Caco-2 (cell line): ENCODE measurements around the gene KDM5C. TPM values are rescaled to one million over a fixed set of nuclear protein-coding genes. Genes with fewer than 3 reads are reported as not detected.

Experiments used
- BruUV-seq: library from RNA; stranded (reverse); fragments of 400-500 nt; replicated peaks from 2 replicates; lab custom pipeline; 2021; lab: Mats Ljungman, UMichigan
- CTCF ChIA-PET: fragments of 300-600 bp; sonication (Branson Sonifier 250); formaldehyde crosslinking; loops from one replicate; lab custom pipeline; 2022; ENCODE audit warnings: antibody characterized with exemption; lab: Charles Lee
- POLR2A ChIA-PET: fragments of 300-600 bp; sonication (Branson Sonifier 250); formaldehyde crosslinking; loops from one replicate; lab custom pipeline; 2022; ENCODE audit warnings: antibody characterized with exemption; lab: Charles Lee
- DNase-seq, 2 experiments: peaks; one replicate each; pipeline versions ENCODE4 v3.0.0 to v3.0.0-alpha.2; 2020 to 2022
- H3K27me3 ChIP-seq: replicated peaks from 2 replicates; pipeline ENCODE4 v1.6.0; 2011; ENCODE audit warnings: low read length; ENCODE audit not compliant: control insufficient read depth, insufficient read depth
- H3K36me3 ChIP-seq: 2 replicates; pipeline ENCODE4 v1.5.1; 2011; ENCODE audit warnings: low read length; ENCODE audit not compliant: control insufficient read depth, insufficient read depth
- H3K4me1 ChIP-seq: fragments of 250-450 bp; sonication (Bioruptor Pico); 2 replicates; pipeline ENCODE4 v1.5.1; 2020; ENCODE audit warnings: mild to moderate bottlenecking
- H3K4me3 ChIP-seq: 2 replicates; pipeline ENCODE4 v1.5.1; 2011; ENCODE audit warnings: low read depth, mild to moderate bottlenecking, control low read depth, low read length
- H3K9me3 ChIP-seq: fragments of 250-450 bp; sonication (Bioruptor Pico); 2 replicates; pipeline ENCODE4 v1.5.1; 2020; ENCODE audit warnings: mild to moderate bottlenecking, moderate library complexity
- H3K27ac Mint-ChIP-seq: one replicate; pipeline ENCODE4 v1.8.0; 2022; ENCODE audit warnings: mixed read lengths; ENCODE audit not compliant: unreplicated experiment
- H3K27me3 Mint-ChIP-seq: one replicate; pipeline ENCODE4 v1.8.0; 2022; ENCODE audit warnings: mixed read lengths; ENCODE audit not compliant: insufficient read depth, unreplicated experiment
- H3K36me3 Mint-ChIP-seq: one replicate; pipeline ENCODE4 v1.8.0; 2022; ENCODE audit warnings: mild to moderate bottlenecking, mixed read lengths; ENCODE audit not compliant: insufficient read depth, unreplicated experiment
- H3K4me1 Mint-ChIP-seq: one replicate; pipeline ENCODE4 v1.8.0; 2022; ENCODE audit warnings: low read depth, mixed read lengths; ENCODE audit not compliant: unreplicated experiment
- H3K4me3 Mint-ChIP-seq: one replicate; pipeline ENCODE4 v1.8.0; 2022; ENCODE audit warnings: mild to moderate bottlenecking, moderate library complexity, mixed read lengths; ENCODE audit not compliant: unreplicated experiment
- H3K9me3 Mint-ChIP-seq: one replicate; pipeline ENCODE4 v1.8.0; 2022; ENCODE audit warnings: mixed read lengths; ENCODE audit not compliant: unreplicated experiment
- intact Hi-C: fragments of 100-400 bp; cut with micrococcal nuclease; formaldehyde crosslinking; loops from one replicate; pipeline ENCODE4 v1.10.0; 2022; ENCODE audit not compliant: unreplicated experiment
- total RNA-seq: library from RNA; stranded (reverse); gene quantifications from 2 replicates; pipeline ENCODE4 v1.2.3, GENCODE V29; 2022
- TF ChIP-seq, protein P1 (sequence below), 2 experiments: fragments of 200-600 bp in 1 of 2; IDR thresholded peaks; 1 replicate in 1 of 2; 2 replicates in 1 of 2; pipeline versions ENCODE4 v1.5.1 to v1.8.0; 2011 to 2022; ENCODE audit warnings: antibody characterized with exemption in 1 of 2, control low read depth in 1 of 2, inconsistent platforms in 1 of 2, low read depth in 1 of 2, low read length in 1 of 2, mild to moderate bottlenecking in 1 of 2, moderate library complexity in 1 of 2; ENCODE audit not compliant: insufficient read depth in 1 of 2, severe bottlenecking in 1 of 2, unreplicated experiment in 1 of 2

Gene KDM5C
- total RNA-seq, 1 experiment from 2014 or later, result 84.5 TPM

DNA sequence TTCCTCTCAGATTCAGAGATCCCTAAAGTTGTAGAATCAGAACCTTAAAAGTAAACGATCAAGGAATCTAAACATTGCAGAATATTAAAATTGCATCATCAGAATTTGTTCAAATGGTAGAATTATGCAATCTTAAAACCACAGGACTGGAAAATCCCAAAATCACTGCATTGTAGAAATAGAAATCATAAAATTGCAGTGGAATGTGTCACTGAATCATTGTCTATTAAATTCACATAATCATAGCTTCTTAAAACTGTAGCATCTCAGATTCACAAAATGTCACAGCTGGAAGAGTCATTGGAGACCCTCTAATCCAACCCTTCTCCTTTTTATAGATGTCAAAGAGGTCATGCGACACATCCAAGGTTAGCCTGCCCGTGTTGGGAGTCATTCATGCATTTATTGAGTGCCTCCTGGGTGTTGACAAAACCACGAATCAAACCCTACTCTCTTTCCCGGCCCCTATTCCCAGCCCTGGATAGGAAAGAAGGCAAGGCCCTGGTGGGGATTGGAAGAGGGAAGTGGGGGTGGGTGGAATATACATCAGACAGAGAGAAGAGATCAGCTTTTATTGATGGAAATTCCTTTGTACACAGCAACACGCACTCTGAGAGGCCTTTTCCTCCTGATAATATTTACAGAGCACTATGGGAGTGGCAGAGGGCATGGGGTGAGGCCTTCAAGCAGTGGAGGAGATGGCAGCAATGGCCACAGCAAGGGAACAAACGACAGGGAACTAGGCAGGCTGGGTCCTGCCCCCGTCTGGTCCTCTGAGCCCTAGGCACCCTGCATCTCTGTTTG is 41.0 kb upstream of the KDM5C start:
- Histone ChIP-seq H3K4me3 (no peak overlapping the region), H3K27me3 (no peaks in the 10 kb centered on the region), H3K36me3 (no peaks in the 10 kb centered on the region), H3K9me3 (no peaks in the 10 kb centered on the region), H3K4me1 (no peaks in the 10 kb centered on the region)
- Mint-ChIP-seq H3K27me3 (peaks cover 3% of the 10 kb centered on the region), H3K9me3 (no peaks in the 10 kb centered on the region), H3K27ac (no peak overlapping the region), H3K4me3 (no peak overlapping the region), H3K36me3 (no peaks in the 10 kb centered on the region), H3K4me1 (peaks cover 6% of the 10 kb centered on the region)
- TF ChIP-seq, protein P1, sequence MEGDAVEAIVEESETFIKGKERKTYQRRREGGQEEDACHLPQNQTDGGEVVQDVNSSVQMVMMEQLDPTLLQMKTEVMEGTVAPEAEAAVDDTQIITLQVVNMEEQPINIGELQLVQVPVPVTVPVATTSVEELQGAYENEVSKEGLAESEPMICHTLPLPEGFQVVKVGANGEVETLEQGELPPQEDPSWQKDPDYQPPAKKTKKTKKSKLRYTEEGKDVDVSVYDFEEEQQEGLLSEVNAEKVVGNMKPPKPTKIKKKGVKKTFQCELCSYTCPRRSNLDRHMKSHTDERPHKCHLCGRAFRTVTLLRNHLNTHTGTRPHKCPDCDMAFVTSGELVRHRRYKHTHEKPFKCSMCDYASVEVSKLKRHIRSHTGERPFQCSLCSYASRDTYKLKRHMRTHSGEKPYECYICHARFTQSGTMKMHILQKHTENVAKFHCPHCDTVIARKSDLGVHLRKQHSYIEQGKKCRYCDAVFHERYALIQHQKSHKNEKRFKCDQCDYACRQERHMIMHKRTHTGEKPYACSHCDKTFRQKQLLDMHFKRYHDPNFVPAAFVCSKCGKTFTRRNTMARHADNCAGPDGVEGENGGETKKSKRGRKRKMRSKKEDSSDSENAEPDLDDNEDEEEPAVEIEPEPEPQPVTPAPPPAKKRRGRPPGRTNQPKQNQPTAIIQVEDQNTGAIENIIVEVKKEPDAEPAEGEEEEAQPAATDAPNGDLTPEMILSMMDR (IDR thresholded peaks at IDR 0.05; ENCODE audit: insufficient read depth in 1 of 2, low read depth in 1 of 2, low read length in 1 of 2, severe bottlenecking in 1 of 2, unreplicated experiment in 1 of 2), result no peak
- BruUV-seq, result no TSS peak
- ChIA-PET POLR2A (no interaction called here), CTCF (no interaction called here)
- no peak for DNase-seq
- intact Hi-C loops, result no loop called here

DNA sequence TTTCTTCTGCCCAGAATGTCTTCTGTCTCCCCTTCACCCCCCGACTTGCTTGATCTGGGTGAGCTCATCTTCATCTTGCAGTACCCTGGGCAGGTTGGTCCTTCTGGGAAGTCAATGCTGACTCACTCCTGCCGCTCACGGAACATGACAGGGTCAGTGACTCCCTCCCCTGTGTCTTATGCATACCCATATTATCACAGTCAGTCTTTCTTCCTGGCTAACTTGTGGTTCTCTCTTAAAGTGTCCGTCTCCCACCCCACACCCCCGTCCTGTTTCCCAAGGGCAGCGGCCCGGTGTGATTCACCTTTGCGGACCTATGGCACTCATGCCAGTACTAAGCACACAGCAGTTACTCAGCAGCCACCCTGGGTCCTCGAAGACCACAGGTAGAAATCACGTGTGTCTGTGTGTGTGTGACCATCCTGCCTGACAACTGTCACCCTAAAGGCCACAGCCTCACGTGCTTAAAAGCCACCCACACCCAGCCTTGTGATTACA is 38.6 kb upstream of the KDM5C start:
- H3K36me3 Mint-ChIP-seq, result no peaks in the 10 kb centered on the region
- H3K27ac Mint-ChIP-seq, result no peak overlapping the region
- POLR2A ChIA-PET, result no interaction called here

DNA sequence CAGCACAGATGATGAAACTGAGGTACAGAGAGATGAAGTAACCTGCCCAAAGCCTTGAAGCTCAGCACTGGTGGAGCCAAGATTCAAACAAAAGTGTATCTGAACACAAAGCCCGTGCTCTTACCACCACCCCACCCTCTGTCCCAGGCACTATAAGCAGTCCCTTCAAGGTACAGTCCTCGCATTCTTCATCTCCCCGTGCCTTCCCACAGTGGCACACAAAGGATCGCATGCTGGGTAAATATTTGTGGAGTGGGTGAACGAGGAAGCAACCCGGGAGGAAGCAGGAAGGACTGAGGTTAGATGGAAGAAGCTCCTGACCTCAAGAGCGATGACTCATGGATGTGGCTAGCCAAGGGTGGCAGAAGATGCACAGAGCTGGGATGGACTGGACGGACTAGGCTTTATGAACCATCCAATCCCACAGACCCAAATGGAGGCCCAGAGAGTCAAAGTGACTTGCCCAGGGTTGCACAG is 37.9 kb upstream of the KDM5C start:
- Histone ChIP-seq H3K27me3 (no peaks in the 10 kb centered on the region), H3K4me3 (no peak overlapping the region), H3K9me3 (no peaks in the 10 kb centered on the region), H3K36me3 (no peaks in the 10 kb centered on the region), H3K4me1 (no peaks in the 10 kb centered on the region)
- intact Hi-C loops, result no loop called here
- H3K27ac Mint-ChIP-seq, result no peak overlapping the region
- no peaks in the 10 kb centered on the region for H3K36me3 Mint-ChIP-seq
- H3K9me3 Mint-ChIP-seq, result no peaks in the 10 kb centered on the region
- H3K27me3 Mint-ChIP-seq, result peaks cover 6% of the 10 kb centered on the region
- BruUV-seq, result no TSS peak
- ChIA-PET CTCF (no interaction called here), POLR2A (no interaction called here)
- H3K4me1 Mint-ChIP-seq, result peaks cover 6% of the 10 kb centered on the region
- no peak for DNase-seq
- no peak overlapping the region for H3K4me3 Mint-ChIP-seq
- TF ChIP-seq, protein P1 (IDR thresholded peaks at IDR 0.05; ENCODE audit: insufficient read depth in 1 of 2, low read depth in 1 of 2, low read length in 1 of 2, severe bottlenecking in 1 of 2, unreplicated experiment in 1 of 2), result no peak

More for the DNA sequence above, 38.6 kb upstream of the KDM5C start:
- Histone ChIP-seq H3K36me3 (no peaks in the 10 kb centered on the region), H3K4me1 (no peaks in the 10 kb centered on the region), H3K9me3 (no peaks in the 10 kb centered on the region), H3K4me3 (no peak overlapping the region), H3K27me3 (no peaks in the 10 kb centered on the region)
- BruUV-seq, result no TSS peak
- H3K4me1 Mint-ChIP-seq, result peaks cover 6% of the 10 kb centered on the region
- no peak for DNase-seq
- H3K27me3 Mint-ChIP-seq, result peaks cover 6% of the 10 kb centered on the region
- CTCF ChIA-PET, result no interaction called here
- TF ChIP-seq, protein P1 (IDR thresholded peaks at IDR 0.05; ENCODE audit: insufficient read depth in 1 of 2, low read depth in 1 of 2, low read length in 1 of 2, severe bottlenecking in 1 of 2, unreplicated experiment in 1 of 2), result no peak
- intact Hi-C loops, result no loop called here
- no peak overlapping the region for H3K4me3 Mint-ChIP-seq
- no peaks in the 10 kb centered on the region for H3K9me3 Mint-ChIP-seq
